Measurements from ENCODE around the gene XIRP1. TPM values are rescaled to one million over a fixed set of nuclear protein-coding genes. Genes with fewer than 3 reads are reported as not detected.

The XIRP1 gene
- total RNA-seq, 1 donor from 2014 or later = not detected

DNA sequence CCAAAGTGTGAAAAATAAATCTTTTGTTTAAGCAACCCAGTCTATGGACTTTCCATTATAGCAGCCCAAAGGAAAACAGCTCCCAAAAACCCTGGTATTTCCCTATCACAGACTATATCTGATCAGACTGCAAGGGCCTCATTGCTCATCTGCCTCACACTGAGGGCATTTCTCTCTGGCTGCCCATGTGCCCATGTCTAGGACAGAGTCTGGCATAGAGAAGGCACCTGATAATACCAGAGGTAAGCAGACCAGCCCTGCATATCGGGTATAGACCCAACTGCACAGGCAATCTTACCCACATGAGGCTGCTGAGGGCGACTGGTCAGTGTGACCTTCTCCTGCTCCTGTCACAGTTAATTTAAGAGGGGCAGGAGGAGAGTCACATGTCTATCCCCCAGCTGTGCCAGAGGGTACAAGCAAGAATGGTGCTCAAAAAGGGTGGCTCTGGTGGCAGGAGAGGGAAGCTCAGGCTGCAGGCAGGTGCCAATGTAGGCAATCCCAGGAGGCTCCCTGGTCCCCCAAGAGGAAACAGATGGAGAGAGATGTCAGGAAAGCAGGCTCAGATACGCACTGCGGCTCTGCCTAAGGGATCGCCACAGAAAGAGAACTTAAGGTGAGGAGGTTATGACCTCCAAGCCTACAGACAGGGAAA is 42.1 kb downstream of the XIRP1 start:
- Mint-ChIP-seq H3K27ac (ENCODE audit: unreplicated experiment) (peak overlapping the region; percentile 64), H3K36me3 (ENCODE audit: low read depth) (no peaks in the 10 kb centered on the region), H3K4me1 (peaks cover 77% of the 10 kb centered on the region), H3K27me3 (ENCODE audit: low read depth) (peaks cover 23% of the 10 kb centered on the region), H3K9me3 (no peaks in the 10 kb centered on the region), H3K4me3 (peak overlapping the region; percentile 83)
- no peak for DNase-seq (ENCODE audit: low read depth, low spot score)
- peak; percentile 27 for TF ChIP-seq CTCF (conservative IDR thresholded peaks at IDR 0.05)

GRCh38 chr3:39149498-39150147 is 42.8 kb downstream of the XIRP1 start:
- Mint-ChIP-seq H3K4me3 (peak overlapping the region; percentile 83), H3K9me3 (no peaks in the 10 kb centered on the region), H3K27me3 (ENCODE audit: low read depth) (peaks cover 22% of the 10 kb centered on the region), H3K4me1 (peaks cover 76% of the 10 kb centered on the region), H3K27ac (ENCODE audit: unreplicated experiment) (no peak overlapping the region), H3K36me3 (ENCODE audit: low read depth) (no peaks in the 10 kb centered on the region)
- DNase-seq (ENCODE audit: low read depth, low spot score) = no peak
- no peak for TF ChIP-seq CTCF (conservative IDR thresholded peaks at IDR 0.05)

DNA sequence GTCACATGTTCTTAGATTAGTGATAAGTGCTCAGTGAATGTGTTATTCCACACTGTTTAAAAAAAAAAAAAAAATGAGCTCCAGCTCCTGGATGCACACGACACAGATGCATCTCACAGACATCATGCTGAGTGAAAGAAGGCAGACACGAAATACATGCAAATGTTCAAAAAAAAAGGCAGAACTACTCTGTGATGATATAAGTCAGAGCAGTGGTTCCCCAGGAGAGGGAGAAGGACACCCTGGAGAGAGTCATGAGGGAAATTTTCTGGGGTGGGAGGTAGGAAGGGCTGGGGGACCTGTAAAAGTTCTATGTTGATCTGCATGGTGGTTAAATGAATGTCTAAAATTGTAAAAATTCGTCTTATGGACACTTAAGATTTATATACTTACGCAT is 43.3 kb downstream of the XIRP1 start:
- Mint-ChIP-seq H3K27me3 (ENCODE audit: low read depth) (peaks cover 18% of the 10 kb centered on the region), H3K4me3 (peak overlapping the region; percentile 50), H3K36me3 (ENCODE audit: low read depth) (no peaks in the 10 kb centered on the region), H3K4me1 (peaks cover 71% of the 10 kb centered on the region), H3K27ac (ENCODE audit: unreplicated experiment) (peak overlapping the region; percentile 68), H3K9me3 (no peaks in the 10 kb centered on the region)
- no peak for TF ChIP-seq CTCF (conservative IDR thresholded peaks at IDR 0.05)
- no peak for DNase-seq (ENCODE audit: low read depth, low spot score)

DNA sequence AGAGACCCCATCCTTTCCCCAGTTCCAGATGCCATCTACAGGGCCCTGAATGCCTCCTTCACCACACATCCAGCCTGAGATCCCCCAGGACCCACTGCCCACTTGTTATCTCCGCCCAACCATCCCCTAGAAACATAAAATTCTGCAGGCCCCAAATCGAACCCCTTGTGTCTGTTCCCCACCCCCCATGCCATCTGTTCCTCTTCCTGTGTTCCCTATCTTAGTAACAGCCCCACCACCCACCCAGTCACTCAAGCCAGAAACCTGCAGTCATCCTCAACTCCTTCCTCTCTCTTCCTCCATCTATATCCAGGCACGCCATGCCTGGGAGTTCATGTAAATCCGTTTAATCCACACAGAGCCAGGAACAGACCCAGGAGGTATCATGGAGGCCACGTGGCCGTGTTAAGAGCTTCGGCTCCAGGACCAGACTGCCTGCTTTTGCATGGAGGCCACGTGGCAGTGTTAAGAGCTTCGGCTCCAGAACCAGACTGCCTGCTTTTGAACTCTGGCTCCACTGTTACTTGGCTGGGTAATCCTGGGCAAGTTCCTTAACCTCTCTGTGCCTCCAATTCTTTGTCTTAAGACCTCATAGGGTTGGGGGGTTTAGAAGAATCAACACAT is 43.8 kb downstream of the XIRP1 start:
- no peaks in the 10 kb centered on the region for H3K9me3 Mint-ChIP-seq
- H3K36me3 Mint-ChIP-seq (ENCODE audit: low read depth) = no peaks in the 10 kb centered on the region
- peaks cover 18% of the 10 kb centered on the region for H3K27me3 Mint-ChIP-seq (ENCODE audit: low read depth)
- H3K4me3 Mint-ChIP-seq = peak overlapping the region; percentile 28
- DNase-seq (ENCODE audit: low read depth, low spot score) = no peak
- peaks cover 71% of the 10 kb centered on the region for H3K4me1 Mint-ChIP-seq
- peak overlapping the region; percentile 96 for H3K27ac Mint-ChIP-seq (ENCODE audit: unreplicated experiment)
- no peak for TF ChIP-seq CTCF (conservative IDR thresholded peaks at IDR 0.05)

DNA sequence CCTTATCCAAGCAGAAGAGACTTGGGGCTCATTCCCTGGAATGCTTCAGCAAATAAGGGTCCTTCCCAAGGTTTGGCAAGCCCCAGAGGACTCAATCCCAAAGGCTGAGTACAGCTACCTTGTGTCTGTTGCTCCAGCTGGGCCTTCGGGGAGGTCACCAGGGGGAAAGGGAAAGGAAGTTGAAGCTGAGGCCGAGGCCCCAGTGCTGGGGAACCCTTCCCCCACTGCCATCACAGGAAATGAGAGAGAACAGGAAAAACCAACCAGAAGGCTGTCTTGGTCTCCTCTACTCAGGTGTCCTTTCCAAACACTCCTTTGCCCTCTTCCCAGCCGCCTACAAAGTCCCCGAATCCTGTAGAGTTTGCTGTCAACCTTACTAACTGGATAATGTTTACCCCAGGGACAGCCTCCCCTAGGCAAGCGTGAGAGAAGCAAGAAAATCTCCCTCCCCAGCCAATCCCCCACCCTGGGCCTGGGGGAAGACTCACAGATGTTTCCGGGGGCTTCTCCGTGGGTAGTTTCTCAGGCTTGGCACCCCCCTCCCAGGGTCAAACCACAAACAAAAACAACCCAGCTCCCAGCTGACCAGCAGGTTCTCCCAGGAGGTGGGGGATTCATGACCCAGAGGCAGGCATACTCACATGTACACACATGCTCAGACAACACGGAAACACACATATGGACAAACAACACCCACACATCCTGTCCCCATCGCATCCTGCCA is 44.5 kb downstream of the XIRP1 start:
- no peaks in the 10 kb centered on the region for H3K9me3 Mint-ChIP-seq
- H3K36me3 Mint-ChIP-seq (ENCODE audit: low read depth) = no peaks in the 10 kb centered on the region
- DNase-seq (ENCODE audit: low read depth, low spot score) = no peak
- TF ChIP-seq CTCF (conservative IDR thresholded peaks at IDR 0.05) = no peak
- H3K27ac Mint-ChIP-seq (ENCODE audit: unreplicated experiment) = peak overlapping the region; percentile 96
- H3K4me3 Mint-ChIP-seq = peak overlapping the region; percentile 28
- H3K4me1 Mint-ChIP-seq = peaks cover 71% of the 10 kb centered on the region
- H3K27me3 Mint-ChIP-seq (ENCODE audit: low read depth) = peaks cover 18% of the 10 kb centered on the region
